AG09319 (cell line): ENCODE results near the gene GAB4.
"Not testable (repeated sequence)": the region's sequence is repeated elsewhere in the genome, so short reads cannot be mapped to it uniquely, and the experiment has no call there.

ENCODE experiments used
- DNase-seq: peaks from one replicate; pipeline ENCODE4 v3.0.0-alpha.2; 2010; ENCODE audit warnings: low read depth; ENCODE audit errors: extremely low read depth
- TF ChIP-seq, protein P1 (sequence below): IDR thresholded peaks from 2 replicates; pipeline ENCODE4 v1.5.1; 2011; ENCODE audit warnings: low read depth, mild to moderate bottlenecking, inconsistent platforms, low read length, moderate library complexity

GAB4 gene

DNA sequence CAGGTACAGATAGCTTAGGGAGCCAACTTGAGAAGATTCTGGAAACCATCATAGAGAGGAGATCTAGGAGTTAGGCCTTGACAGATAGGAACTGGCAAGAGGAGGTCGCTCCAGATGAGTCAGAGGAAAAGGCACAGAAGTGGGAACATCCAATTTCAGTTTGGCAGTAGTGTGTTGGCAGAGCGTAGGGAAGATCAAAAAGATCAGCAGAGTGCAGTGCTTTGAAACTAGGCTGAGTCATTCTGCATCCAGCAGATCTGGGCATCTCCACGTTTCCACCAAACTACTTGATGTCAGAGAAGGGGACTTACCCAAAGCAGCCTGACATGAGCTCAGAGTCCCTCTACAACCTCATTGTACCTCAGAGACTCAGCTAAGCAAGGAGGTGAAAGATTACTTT is 58.5 kb downstream of the GAB4 start:
- TF ChIP-seq, protein P1, sequence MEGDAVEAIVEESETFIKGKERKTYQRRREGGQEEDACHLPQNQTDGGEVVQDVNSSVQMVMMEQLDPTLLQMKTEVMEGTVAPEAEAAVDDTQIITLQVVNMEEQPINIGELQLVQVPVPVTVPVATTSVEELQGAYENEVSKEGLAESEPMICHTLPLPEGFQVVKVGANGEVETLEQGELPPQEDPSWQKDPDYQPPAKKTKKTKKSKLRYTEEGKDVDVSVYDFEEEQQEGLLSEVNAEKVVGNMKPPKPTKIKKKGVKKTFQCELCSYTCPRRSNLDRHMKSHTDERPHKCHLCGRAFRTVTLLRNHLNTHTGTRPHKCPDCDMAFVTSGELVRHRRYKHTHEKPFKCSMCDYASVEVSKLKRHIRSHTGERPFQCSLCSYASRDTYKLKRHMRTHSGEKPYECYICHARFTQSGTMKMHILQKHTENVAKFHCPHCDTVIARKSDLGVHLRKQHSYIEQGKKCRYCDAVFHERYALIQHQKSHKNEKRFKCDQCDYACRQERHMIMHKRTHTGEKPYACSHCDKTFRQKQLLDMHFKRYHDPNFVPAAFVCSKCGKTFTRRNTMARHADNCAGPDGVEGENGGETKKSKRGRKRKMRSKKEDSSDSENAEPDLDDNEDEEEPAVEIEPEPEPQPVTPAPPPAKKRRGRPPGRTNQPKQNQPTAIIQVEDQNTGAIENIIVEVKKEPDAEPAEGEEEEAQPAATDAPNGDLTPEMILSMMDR, result no peak
- DNase-seq, result no peak

DNA sequence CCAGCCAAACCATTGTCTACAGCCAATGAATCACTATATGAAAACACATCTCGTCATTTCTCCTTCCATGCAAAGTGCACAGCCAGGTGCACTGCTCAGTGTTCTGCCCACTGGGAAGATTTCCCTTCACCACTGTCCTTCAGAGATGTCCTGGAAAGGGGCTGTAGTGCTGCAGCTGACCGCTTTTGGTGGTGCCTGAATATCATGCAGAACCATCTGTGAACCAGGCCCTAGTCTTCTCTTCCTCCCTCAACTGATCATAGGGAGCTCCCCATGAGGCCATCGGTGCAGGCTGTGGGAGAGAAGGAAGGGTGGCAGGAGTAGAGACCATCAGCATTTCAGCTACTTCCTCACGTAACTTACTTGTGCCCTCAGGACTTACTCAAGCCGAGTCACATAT is 70.2 kb downstream of the GAB4 start:
- DNase-seq, result no peak
- TF ChIP-seq, protein P1, result no peak

DNA sequence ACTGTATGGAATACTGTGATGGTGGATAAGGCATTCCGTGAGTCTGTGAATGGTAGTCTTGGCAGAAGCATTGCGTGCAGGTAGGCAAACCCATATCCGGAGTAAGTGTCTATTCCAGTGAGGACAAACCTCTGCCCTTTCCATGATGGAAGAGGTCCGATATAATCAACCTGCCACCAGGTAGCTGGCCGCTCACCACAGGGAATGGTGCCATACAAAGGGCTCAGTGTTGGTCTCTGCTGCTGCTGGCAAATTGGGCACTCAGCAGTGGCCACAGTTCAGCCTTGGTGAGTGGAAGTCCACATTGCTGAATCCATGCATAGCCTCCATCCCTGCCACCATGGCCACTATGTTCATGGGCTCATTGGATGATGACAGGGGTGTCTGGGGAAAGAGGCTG is 70.8 kb downstream of the GAB4 start:
- DNase-seq, result not testable (repeated sequence)

DNA sequence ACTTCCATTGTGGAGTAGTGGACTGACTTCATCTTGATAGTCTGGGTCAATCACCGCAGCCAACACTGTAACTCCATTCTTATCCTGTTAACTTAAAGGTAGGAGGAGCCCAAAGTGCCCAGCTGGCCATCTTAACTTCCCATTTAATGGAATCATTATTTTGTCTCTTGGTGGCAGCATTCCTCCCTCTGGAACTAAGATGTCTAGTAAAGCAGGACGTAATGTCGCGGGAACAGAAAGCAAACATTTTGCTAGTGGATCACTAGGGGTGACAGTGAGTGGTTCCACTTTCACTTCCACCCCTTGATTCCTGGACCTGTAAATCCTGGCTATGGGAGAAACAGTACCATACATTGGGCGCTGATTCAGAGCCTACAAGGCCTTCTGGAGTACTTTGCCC is 71.4 kb downstream of the GAB4 start:
- TF ChIP-seq, protein P1, result no peak

DNA sequence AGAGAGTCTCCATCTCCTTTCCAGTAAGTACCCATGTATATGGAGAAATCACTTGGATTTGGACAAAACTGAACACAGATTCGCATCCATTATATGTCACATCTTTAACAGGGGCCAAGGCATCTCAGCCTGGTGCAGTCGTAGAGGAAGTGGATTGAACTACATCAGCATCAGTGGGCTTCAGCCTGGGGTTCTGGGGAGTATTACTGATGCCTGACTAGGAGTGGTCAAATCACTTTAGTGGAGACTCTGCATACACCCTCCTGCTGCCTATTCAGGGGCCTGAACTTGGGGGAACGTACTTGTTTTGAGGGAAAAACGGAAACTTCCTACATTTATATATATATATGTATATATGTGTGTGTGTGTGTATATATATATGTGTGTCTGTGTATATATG is 72.8 kb downstream of the GAB4 start:
- no peak for DNase-seq
- TF ChIP-seq, protein P1, result no peak

More for the DNA sequence above, 71.4 kb downstream of the GAB4 start:
- DNase-seq, result no peak

DNA sequence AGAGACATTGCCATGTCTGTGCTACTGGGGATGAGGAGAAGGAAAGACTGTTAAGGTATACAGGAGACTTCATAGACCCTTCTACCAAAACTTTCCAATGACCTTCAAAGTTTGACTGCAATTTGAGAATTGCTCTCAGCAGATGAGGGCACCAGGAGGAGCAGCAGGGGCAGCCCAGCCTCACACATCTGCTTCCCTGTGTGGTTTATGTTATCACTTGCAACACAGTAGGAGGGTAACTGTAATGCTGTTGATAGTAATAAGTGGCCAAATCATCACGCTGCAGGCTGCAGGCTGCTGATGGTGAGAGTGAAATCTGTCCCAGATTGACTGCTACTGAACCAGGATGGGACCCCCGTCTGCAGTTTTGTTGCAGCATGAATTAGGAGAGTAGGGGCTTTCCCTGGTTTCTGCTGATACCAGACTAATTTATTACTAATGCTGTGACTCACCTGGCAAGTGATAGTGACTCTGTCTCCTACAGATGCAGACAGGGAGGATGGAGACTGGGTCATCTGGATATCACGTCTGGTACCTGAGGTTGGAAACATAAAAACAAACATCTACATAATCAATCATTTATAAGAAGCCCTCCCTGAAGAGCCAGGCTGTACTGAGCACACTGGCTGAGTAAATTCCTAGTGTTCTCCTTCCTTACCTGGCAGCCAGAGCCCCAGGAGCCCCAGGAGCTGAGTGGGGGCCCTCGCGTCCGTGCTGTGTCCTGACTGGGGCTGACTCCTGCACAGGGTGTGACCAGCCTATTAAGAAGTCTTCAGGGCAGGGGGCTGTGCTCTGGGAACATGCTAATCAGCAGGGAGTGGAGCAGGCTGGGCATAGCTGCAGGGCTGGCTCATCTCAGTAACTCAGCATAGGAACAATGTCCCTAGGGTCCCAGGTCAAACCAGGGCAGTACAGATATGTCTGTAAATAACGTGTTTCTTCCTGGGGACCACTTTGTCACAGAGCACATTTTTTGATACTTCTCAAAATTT is 74.4 kb downstream of the GAB4 start:
- DNase-seq, result no peak
- TF ChIP-seq, protein P1, result no peak

DNA sequence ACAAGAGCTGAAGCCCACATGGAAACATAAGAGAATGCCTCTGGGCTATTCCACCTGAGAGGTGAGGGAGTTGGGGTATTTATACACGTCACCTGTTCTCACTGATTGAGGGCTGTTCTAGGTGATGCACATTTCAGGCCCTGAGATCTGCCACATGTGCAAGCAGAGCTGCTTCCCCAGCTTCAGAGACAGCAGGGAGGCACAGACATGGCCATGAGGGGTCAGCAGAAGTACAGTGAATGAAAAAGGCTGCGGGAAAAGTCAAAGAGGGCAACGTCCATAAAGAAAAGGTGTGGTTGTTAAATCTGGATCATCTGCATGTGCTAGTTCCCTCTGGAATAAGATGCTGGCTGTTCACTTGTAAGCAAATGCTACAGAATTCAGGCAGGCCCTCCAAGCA is 75.4 kb downstream of the GAB4 start:
- TF ChIP-seq, protein P1, result no peak; the same call in 1 of the 2 replicates
- DNase-seq, result no peak
